ENCODE results near the gene TPRN. TPM values are rescaled to one million over a fixed set of nuclear protein-coding genes. Genes with fewer than 3 reads are reported as not detected.
"Not testable (repeated sequence)": the region's sequence is repeated elsewhere in the genome, so short reads cannot be mapped to it uniquely, and the experiment has no call there.

TPRN gene
- polyA plus RNA-seq, 1 donor from 2014 or later, result 8.1 TPM

- not testable (repeated sequence) for H3K9ac ChIP-seq (ENCODE audit: low read length); H2AFZ ChIP-seq (ENCODE audit: low read depth, low read length); H3K4me3 ChIP-seq (ENCODE audit: low read length); H3K9me2 ChIP-seq (ENCODE audit: insufficient read depth, low read length); H3K27ac ChIP-seq (ENCODE audit: low read length); H3K27me3 ChIP-seq (ENCODE audit: insufficient read depth, low read depth, low read length); H3K36me3 ChIP-seq (ENCODE audit: insufficient read depth, low read length); H3F3A ChIP-seq (ENCODE audit: insufficient read depth, low read length, poor library complexity, severe bottlenecking); H3K4me2 ChIP-seq (ENCODE audit: low read length); H4K20me1 ChIP-seq (ENCODE audit: insufficient read depth); H3K9me3 ChIP-seq (ENCODE audit: low read length)
- H3K79me2 ChIP-seq (replicated peaks; ENCODE audit: insufficient read depth, low read length), result peaks cover 14% of the 10 kb centered on the region
These were observed 42.7 kb upstream of the TPRN start for GRCh38 chr9:137243266-137243625.

- H3K36me3 ChIP-seq (ENCODE audit: insufficient read depth, low read length), result no peaks in the 10 kb centered on the region
- TF ChIP-seq EZH2 (IDR thresholded peaks at IDR 0.05; ENCODE audit: borderline replicate concordance, insufficient read depth, low read length, poor library complexity, severe bottlenecking), result no peak
- TF ChIP-seq, protein P1, sequence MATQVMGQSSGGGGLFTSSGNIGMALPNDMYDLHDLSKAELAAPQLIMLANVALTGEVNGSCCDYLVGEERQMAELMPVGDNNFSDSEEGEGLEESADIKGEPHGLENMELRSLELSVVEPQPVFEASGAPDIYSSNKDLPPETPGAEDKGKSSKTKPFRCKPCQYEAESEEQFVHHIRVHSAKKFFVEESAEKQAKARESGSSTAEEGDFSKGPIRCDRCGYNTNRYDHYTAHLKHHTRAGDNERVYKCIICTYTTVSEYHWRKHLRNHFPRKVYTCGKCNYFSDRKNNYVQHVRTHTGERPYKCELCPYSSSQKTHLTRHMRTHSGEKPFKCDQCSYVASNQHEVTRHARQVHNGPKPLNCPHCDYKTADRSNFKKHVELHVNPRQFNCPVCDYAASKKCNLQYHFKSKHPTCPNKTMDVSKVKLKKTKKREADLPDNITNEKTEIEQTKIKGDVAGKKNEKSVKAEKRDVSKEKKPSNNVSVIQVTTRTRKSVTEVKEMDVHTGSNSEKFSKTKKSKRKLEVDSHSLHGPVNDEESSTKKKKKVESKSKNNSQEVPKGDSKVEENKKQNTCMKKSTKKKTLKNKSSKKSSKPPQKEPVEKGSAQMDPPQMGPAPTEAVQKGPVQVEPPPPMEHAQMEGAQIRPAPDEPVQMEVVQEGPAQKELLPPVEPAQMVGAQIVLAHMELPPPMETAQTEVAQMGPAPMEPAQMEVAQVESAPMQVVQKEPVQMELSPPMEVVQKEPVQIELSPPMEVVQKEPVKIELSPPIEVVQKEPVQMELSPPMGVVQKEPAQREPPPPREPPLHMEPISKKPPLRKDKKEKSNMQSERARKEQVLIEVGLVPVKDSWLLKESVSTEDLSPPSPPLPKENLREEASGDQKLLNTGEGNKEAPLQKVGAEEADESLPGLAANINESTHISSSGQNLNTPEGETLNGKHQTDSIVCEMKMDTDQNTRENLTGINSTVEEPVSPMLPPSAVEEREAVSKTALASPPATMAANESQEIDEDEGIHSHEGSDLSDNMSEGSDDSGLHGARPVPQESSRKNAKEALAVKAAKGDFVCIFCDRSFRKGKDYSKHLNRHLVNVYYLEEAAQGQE (IDR thresholded peaks at IDR 0.05; ENCODE audit: borderline replicate concordance), result no peak
- TF ChIP-seq POLR2AphosphoS5 (IDR thresholded peaks at IDR 0.05), result no peak
- no peak for TF ChIP-seq CTCF (IDR thresholded peaks at IDR 0.05; ENCODE audit: poor library complexity, severe bottlenecking)
- no peak for TF ChIP-seq TAF1 (IDR thresholded peaks at IDR 0.05; ENCODE audit: low read depth)
- TF ChIP-seq RAD21 (conservative IDR thresholded peaks at IDR 0.05), result no peak
- TF ChIP-seq SMC3 (conservative IDR thresholded peaks at IDR 0.05; ENCODE audit: poor library complexity), result no peak
- TF ChIP-seq MXI1 (conservative IDR thresholded peaks at IDR 0.05; ENCODE audit: poor library complexity, severe bottlenecking), result no peak
- TF ChIP-seq EP300 (conservative IDR thresholded peaks at IDR 0.05; ENCODE audit: poor library complexity, severe bottlenecking), result no peak
- H3K27me3 ChIP-seq (ENCODE audit: insufficient read depth, low read depth, low read length), result no peaks in the 10 kb centered on the region
- H3K27ac ChIP-seq (ENCODE audit: low read length), result no peak overlapping the region
- H3F3A ChIP-seq (ENCODE audit: insufficient read depth, low read length, poor library complexity, severe bottlenecking), result no peaks in the 10 kb centered on the region
- H3K9me2 ChIP-seq (ENCODE audit: insufficient read depth, low read length), result no peaks in the 10 kb centered on the region
- H3K9me3 ChIP-seq (ENCODE audit: low read length), result no peaks in the 10 kb centered on the region
- H3K79me2 ChIP-seq (replicated peaks; ENCODE audit: insufficient read depth, low read length), result peaks cover 14% of the 10 kb centered on the region
- no peak overlapping the region for H2AFZ ChIP-seq (ENCODE audit: low read depth, low read length)
- H3K4me3 ChIP-seq (ENCODE audit: low read length), result peak overlapping the region; percentile 92
- peak overlapping the region; percentile 66 for H3K9ac ChIP-seq (ENCODE audit: low read length)
- H4K20me1 ChIP-seq (ENCODE audit: insufficient read depth), result no peaks in the 10 kb centered on the region
- peak overlapping the region; percentile 78 for H3K4me2 ChIP-seq (ENCODE audit: low read length)
These were observed 42.0 kb upstream of the TPRN start for GRCh38 chr9:137242269-137243203.
